ENCODE results near the gene GNAS-AS1.

GRCh38 chr20:58869662-58870227 lies 19.0 kb upstream of the GNAS-AS1 start:
- TF ChIP-seq EZH2 (IDR thresholded peaks at IDR 0.05; ENCODE audit: borderline replicate concordance) (no peak), CTCF (IDR thresholded peaks at IDR 0.05; ENCODE audit: poor library complexity) (no peak)
